ENCODE results near the gene UGDH. TPM values are rescaled to one million over a fixed set of nuclear protein-coding genes. Genes with fewer than 3 reads are reported as not detected.
"Not testable (repeated sequence)": the region's sequence is repeated elsewhere in the genome, so short reads cannot be mapped to it uniquely, and the experiment has no call there.

The UGDH gene
- total and polyA plus RNA-seq, 8 donors = 14.6 to 161 (median 33.2) TPM

DNA sequence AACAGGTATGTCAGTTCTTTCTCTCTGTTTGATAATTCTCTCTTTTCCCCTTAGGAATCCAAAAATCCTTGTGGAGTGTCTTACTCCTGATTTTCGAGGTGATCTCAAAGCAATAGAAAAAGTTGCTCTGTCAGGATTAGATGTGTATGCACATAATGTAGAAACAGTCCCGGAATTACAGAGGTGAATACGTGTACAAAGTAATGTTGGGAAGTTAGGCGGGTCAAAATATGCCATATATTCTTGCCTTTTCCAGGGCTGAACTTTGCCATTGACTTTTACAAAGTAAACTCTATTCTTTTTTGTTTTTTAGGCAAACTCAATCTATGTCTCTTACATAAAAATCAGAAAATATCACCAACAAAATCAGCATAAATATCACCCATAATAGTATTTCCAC lies 59.8 kb downstream of the UGDH start:
- H3K36me3 ChIP-seq = peaks cover 4 to 68% (median 51%) of the 10 kb centered on the region in 4 donors
- WGBS, 5 donors = 60 to 77% (median 72%) methylated on average over 4 of the region's 4 CpGs
- no peaks in the 10 kb centered on the region for H3K9me3 ChIP-seq
- peak overlapping the region in 2 of 5 donors; percentile 8 to 48 for H3K27ac ChIP-seq
- H3K4me3 ChIP-seq = no peak overlapping the region
- no peaks in the 10 kb centered on the region for H3K27me3 ChIP-seq
- DNase-seq = no peak
- intact Hi-C loops (cut with DNase I; ENCODE audit: low total_unique reads) = loop anchor here (5.0 kb wide), 1 partner anchor 510 kb away; the partner anchor contains the start of gene PDS5A
- H3K4me1 ChIP-seq = peaks cover 0 to 21% (median 9%) of the 10 kb centered on the region in 4 donors
- no peak for TF ChIP-seq EP300 (IDR thresholded peaks at IDR 0.05)
- TF ChIP-seq, protein P1, sequence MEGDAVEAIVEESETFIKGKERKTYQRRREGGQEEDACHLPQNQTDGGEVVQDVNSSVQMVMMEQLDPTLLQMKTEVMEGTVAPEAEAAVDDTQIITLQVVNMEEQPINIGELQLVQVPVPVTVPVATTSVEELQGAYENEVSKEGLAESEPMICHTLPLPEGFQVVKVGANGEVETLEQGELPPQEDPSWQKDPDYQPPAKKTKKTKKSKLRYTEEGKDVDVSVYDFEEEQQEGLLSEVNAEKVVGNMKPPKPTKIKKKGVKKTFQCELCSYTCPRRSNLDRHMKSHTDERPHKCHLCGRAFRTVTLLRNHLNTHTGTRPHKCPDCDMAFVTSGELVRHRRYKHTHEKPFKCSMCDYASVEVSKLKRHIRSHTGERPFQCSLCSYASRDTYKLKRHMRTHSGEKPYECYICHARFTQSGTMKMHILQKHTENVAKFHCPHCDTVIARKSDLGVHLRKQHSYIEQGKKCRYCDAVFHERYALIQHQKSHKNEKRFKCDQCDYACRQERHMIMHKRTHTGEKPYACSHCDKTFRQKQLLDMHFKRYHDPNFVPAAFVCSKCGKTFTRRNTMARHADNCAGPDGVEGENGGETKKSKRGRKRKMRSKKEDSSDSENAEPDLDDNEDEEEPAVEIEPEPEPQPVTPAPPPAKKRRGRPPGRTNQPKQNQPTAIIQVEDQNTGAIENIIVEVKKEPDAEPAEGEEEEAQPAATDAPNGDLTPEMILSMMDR (IDR thresholded peaks at IDR 0.05) = no peak
- no peak for TF ChIP-seq POLR2A (IDR thresholded peaks at IDR 0.05)
- TF ChIP-seq POLR2AphosphoS5 (IDR thresholded peaks at IDR 0.05) = no peak

DNA sequence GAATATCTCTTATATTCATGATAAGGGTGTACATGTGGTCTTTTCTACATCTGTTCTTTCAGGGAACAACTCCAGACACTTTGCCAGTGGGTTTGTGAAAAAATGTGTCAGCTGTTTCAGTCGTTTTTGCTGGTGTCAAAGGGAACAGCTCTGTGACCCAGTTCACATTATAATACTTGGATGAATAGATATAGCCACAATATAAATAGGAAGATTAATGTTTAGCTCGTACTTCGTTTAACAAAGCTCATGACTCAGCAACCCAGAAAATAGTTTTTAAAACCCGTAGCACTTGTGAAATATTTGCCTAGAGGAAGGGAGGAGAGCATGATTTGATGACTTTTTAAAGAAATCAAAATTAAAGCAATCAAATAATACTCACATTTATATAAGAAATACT lies 60.5 kb downstream of the UGDH start:
- DNase-seq = peak in 1 of 2 donors; percentile 46
- peaks cover 4 to 62% (median 47%) of the 10 kb centered on the region in 4 donors for H3K36me3 ChIP-seq
- WGBS, 5 donors = 19 to 29% (median 28%) methylated on average over 4 of the region's 4 CpGs
- H3K27ac ChIP-seq = peak overlapping the region in 4 of 5 donors; percentile 36 to 49 (median 43)
- no peaks in the 10 kb centered on the region for H3K27me3 ChIP-seq
- H3K9me3 ChIP-seq = no peaks in the 10 kb centered on the region
- no peak overlapping the region for H3K4me3 ChIP-seq
- peaks cover 0 to 21% (median 9%) of the 10 kb centered on the region in 4 donors for H3K4me1 ChIP-seq
- intact Hi-C loops (cut with DNase I; ENCODE audit: low total_unique reads) = loop anchor here (5.0 kb wide), 1 partner anchor 511 kb away; the partner anchor contains the start of gene PDS5A
- TF ChIP-seq POLR2AphosphoS5 (IDR thresholded peaks at IDR 0.05) (no peak), EP300 (IDR thresholded peaks at IDR 0.05) (no peak), POLR2A (IDR thresholded peaks at IDR 0.05) (no peak)
- TF ChIP-seq, protein P1 (IDR thresholded peaks at IDR 0.05) = no peak

- H3K9me3 ChIP-seq = no peaks in the 10 kb centered on the region
- peak in 1 of 2 donors; percentile 78 for DNase-seq
- peak overlapping the region in 1 of 5 donors; percentile 3 for H3K27ac ChIP-seq
- 38 to 68% (median 46%) methylated on average over 2 of the region's 2 CpGs for WGBS, 5 donors
- intact Hi-C loops (cut with DNase I; ENCODE audit: low total_unique reads) = loop anchor here (5.0 kb wide), 1 partner anchor 512 kb away; the partner anchor contains the start of gene PDS5A
- no peaks in the 10 kb centered on the region for H3K27me3 ChIP-seq
- H3K4me1 ChIP-seq = peaks cover 0 to 25% (median 12%) of the 10 kb centered on the region in 4 donors
- no peak for TF ChIP-seq POLR2A (IDR thresholded peaks at IDR 0.05)
- TF ChIP-seq POLR2AphosphoS5 (IDR thresholded peaks at IDR 0.05) = peak in 1 of 3 donors; percentile 65
- no peak for TF ChIP-seq EP300 (IDR thresholded peaks at IDR 0.05)
- no peak overlapping the region for H3K4me3 ChIP-seq
- peaks cover 4 to 55% (median 42%) of the 10 kb centered on the region in 4 donors for H3K36me3 ChIP-seq
These were observed 62.2 kb downstream of the UGDH start for GRCh38 chr4:39464886-39465501.

DNA sequence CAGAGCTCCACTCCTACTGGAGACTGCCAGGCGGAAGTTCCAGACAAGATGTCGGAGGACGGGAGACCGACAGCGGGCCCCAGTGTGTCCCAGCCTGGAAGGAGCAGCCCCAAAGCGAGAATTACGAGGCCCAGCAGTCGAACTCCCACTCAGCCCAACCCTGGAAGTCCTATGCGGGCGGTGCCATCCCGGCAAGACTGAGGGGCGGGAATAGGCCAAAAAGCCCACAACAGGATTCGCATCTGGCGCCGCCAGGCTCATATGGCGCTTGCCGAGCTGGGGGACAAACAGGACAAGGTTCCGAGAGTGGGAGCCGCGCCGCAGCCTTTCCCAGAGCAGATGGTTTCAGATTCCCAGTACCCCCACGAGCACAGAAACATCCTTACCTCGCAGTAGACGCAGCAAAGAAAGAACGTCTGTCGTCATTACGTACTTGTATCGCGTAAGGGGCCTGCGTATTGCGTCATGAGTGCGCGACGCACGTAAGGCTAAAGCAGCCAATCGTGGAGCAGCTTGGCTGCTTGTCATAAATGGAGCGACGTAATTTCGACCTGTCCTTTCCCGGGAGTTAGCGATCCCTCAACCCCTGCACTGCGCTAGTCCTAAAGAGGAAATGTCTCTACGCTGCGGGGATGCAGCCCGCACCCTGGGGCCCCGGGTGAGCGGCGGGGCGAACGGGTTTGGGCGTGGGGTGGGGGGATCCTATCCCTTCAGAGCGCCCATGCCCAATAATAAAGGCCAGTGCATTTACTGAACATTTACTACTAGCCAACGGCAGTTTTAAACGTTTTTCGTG lies 68.5 kb downstream of the UGDH start, which contains the start of the genes LIAS and RPL9:
TSS of gene LIAS (plus strand) at position 552 of the 796 bp plus-strand sequence. CDS start at position 614, 62 bp downstream.
TSS of gene RPL9 (minus strand) at position 418 of the 796 bp plus-strand sequence. CDS start 483 bp downstream, outside the sequence.
- DNase-seq = peak; percentile 98 to 99
- WGBS, 5 donors = 0 to 1% (median 0%) methylated on average over 37 to 55 of the region's 55 CpGs
- Histone ChIP-seq H3K9me3 (no peaks in the 10 kb centered on the region), H3K27ac (peak within 1 kb of the TSS; percentile 94 to 98 (median 96)), H3K4me3 (peak within 1 kb of the TSS; percentile 74 to 81 (median 77)), H3K27me3 (no peaks in the 10 kb centered on the region), H3K4me1 (peaks cover 14 to 58% (median 47%) of the 10 kb centered on the region in 4 donors), H3K36me3 (peaks cover 36 to 64% (median 58%) of the 10 kb centered on the region in 4 donors)
- TF ChIP-seq, protein P1 (IDR thresholded peaks at IDR 0.05) = peak in 1 of 7 experiments; percentile 1
- TF ChIP-seq POLR2A (IDR thresholded peaks at IDR 0.05) (peak in 2 of 4 donors; percentile 73 to 89), EP300 (IDR thresholded peaks at IDR 0.05) (no peak), POLR2AphosphoS5 (IDR thresholded peaks at IDR 0.05) (peak; percentile 99 to 100 (median 99))
- intact Hi-C loops (cut with DNase I; ENCODE audit: low total_unique reads) = no loop called here

DNA sequence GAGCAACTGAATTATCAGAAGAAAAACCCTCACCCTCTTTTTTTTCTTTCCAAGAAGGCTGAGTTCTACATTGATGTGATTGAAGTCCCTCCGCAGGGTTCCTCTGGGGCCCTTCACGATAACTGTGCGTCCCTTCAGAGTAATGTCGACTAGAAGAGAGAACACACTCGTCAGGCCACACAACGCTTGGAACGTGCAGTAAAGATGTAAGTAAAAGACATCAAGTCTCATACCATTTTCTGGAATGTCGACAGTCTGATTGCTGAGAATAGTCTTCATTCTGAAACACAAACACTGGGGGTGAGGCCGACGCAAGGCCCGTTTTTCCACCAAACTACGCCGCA lies 69.1 kb downstream of the UGDH start:
- Histone ChIP-seq H3K36me3 (peaks cover 40 to 64% (median 58%) of the 10 kb centered on the region in 4 donors), H3K27ac (peak overlapping the region; percentile 94 to 98 (median 96)), H3K4me3 (peak overlapping the region; percentile 74 to 81 (median 77)), H3K4me1 (peaks cover 14 to 64% (median 50%) of the 10 kb centered on the region in 4 donors)
- intact Hi-C loops (cut with DNase I; ENCODE audit: low total_unique reads); H3K27me3 ChIP-seq; H3K9me3 ChIP-seq; DNase-seq: not testable (repeated sequence)
- WGBS, 5 donors = 0 to 1% (median 1%) methylated on average over 13 of the region's 13 CpGs
